Upper lobe of left lung (tissue), 4 donors: Measurements from ENCODE around the gene PPP4R3B.

ENCODE experiments used
- CTCF ChIP-seq, 6 experiments: fragments of 450-650 bp in 4 of 6; fragments of 200-600 bp in 2 of 6; sonication (generic) in 2 of 6; IDR thresholded peaks; one replicate each; pipeline ENCODE4 v1.5.1; 2016 to 2019; ENCODE audit warnings: antibody characterized with exemption in 6 of 6
- EP300 ChIP-seq, 4 donors: sonication (generic); formaldehyde crosslinking; IDR thresholded peaks; one replicate each; pipeline ENCODE4 v1.5.1; 2017; ENCODE audit warnings: antibody characterized with exemption in 4 of 4, control low read depth in 2 of 4
- POLR2A ChIP-seq, 4 donors: fragments of 450-650 bp; IDR thresholded peaks; one replicate each; pipeline ENCODE4 v1.5.1; 2016 to 2017; ENCODE audit warnings: antibody characterized with exemption in 4 of 4, mild to moderate bottlenecking in 2 of 4
- POLR2AphosphoS5 ChIP-seq, 2 donors: sonication (generic); formaldehyde crosslinking; IDR thresholded peaks; one replicate each; pipeline ENCODE4 v1.5.1; 2017; ENCODE audit warnings: antibody characterized with exemption in 2 of 2

DNA sequence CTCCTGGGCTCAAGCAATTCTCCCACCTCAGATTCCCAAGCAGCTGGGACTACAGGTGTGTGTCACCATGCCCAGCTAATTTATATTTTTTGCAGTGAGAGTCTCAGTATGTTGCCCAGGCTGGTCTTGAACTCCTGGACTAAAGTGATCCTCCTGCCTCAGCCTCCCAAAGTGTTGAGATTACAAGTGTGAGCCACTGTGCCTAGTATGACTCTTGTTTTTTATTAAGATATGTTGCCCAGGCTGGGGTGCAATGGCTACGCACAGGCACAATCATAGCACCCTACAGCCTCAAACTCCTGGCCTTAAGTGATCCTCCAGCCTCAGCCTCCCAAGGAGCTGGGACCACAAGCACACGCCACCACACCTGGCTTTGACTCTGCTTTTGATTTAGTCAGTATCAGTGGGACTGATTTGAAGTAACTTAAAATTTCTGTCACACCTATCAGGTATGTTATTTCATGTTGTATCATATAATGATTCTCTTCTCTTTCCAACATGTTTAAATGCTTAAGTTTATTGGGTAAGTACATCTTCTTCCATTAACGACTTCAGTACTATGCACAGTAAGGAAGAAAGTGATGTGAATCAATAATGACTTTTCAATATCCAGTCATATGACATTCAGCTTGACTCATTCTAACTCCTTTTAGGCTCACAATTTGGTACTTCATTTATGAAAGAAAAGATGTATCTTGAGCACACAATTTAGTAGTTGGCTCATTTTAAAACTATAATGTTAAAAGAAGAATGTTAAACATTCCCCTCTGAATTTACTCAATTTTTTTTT lies 6.3 kb downstream of the PPP4R3B start:
- TF ChIP-seq POLR2AphosphoS5 (IDR thresholded peaks at IDR 0.05) = no peak
- TF ChIP-seq CTCF (IDR thresholded peaks at IDR 0.05) = no peak
- no peak for TF ChIP-seq POLR2A (IDR thresholded peaks at IDR 0.05)
- no peak for TF ChIP-seq EP300 (IDR thresholded peaks at IDR 0.05)
